NCI-H2029 treated with DMSO at 0.1 percent for 48 hours (cell line): ENCODE results near the gene SAFB.
"Not testable (repeated sequence)": the region's sequence is repeated elsewhere in the genome, so short reads cannot be mapped to it uniquely, and the experiment has no call there.

Source experiments
- DNase-seq: peaks from one replicate; lab custom pipeline; 2025; lab: John Stamatoyannopoulos, UW

The SAFB gene

DNA sequence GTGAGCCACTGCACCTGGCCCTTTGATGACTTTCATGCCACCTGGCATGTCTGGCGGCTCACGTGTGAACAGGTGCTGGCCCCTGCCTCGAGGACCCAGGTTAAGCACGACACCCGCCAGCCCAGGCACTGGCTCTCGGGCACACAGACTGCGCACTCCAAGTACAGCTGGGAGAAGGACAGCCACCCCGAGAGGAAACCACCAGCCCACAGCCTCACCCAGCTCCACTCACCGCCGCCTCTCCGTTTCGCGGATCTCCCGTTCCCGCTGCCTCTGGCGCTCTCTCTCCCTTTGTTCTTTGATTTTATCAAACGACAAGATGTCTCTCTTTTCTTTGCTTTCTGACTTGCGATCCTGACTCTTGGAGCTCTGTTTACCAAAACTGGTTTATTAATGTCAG lies 27.8 kb upstream of the SAFB start:
- no peak for DNase-seq

DNA sequence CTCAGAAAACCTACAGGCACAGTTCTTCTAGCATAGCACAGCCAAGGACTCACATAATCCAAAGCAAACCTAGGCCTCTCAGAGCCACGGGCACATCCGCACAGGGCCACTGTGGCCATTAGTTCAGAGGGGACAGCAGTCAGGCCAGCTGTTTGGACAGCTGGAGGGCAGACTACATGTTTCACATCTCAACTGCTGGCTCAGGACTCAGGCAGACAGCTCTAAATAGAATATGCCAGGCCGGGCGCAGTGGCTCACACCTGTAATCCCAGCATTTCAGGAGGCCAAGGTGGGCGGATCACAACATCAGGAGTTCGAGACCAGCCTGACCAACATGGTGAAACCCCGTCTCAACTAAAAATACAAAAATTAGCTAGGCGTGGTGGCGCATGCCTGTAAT lies 27.1 kb upstream of the SAFB start:
- no peak for DNase-seq

DNA sequence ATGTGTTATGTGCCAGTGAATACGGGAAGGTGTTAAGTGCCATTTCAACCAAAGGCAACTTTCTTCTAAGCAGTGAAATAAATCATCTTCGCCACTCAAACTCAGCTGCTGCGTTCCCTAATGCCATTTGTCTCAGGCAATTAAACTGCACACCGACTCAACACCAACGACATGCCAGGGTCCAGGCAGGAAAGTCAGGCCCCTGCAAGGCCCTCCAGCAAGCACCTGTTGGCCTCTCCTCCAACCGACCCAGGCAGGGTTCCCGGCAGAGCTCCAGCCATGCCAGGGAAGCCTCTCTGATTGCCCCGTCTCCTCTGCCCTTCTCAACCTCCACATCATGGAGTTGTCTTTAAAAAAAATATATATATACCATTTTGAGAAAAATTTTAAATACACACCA lies 22.1 kb upstream of the SAFB start:
- no peak for DNase-seq

DNA sequence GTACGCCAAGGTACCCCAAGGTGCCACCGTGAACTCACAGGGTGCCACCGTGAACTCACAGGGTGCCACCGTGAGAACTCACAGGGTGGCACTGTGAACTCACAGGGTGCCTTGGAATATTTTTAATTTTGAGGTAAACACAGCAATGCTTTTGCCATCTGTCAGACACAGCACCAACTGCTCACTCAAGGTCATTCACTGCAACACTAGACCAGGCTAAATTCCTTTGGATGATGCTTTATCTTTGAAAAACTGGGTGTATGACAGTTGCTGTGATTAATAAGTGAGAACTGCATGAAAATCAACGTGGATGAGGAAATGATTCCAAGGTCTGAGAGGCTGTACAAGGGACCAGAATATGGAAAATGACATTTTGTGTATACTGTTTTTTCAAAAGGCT lies 19.3 kb upstream of the SAFB start:
- no peak for DNase-seq

DNA sequence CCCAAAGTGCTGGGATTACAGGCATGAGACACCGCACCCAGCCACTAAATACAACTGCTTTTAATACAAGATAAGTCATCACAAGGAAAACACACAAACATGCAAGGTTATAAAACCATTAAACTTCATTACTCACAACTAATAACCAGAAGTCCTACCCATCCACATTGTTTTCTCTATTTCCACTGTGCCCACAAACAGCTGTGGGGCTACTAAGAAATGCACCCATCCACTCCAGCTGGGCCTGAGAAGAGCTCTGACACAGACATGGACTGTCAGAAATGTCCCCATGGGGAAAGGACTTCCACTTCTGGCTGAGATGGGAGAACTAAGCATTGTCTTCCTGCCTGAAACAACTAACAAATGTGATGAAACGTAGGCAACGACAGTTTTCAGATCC lies 17.5 kb upstream of the SAFB start:
- DNase-seq, result no peak

DNA sequence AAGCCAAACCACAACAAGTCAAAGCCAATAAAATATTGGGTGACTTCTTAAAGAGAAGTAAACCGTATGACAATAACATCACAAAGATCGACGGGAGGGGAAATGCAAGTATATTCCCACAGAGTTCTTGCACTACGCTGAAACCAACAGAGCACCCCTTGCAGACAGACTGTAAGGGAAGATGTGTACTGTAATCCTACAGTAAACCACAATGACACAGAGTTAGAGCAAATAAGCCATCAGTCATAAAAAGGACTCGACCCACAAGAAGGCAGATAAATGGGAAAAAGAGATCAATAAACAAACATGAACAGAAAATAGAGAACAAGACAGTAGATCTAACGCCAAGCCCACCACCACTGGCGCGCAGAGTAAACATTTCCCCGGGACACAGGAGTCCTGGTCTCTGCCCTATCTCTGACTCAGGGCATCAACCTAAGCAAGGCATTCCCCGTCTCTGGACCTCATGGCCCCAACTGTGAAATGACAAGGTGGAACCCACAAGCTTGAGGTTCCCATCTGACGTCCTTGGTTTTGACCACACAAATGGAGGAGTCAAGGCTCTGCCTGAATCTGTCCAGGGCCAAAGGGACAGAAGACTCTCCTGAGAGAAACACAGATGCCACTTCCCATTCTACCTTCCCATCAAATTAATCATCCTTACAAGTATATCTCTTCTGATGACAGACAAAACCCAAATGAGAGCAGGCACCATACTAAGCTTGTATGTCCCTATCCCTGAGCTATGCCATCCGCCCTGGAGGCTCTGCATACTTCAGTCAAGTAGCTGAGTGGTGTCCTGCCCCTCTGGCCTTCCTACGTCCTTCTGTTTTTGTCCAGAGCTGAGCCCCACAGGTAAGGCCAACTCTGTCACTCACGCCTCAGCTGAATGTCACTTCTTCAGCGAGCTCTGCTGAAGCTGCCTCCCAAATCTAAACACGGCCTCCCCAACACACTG lies 15.3 kb upstream of the SAFB start:
- no peak for DNase-seq

DNA sequence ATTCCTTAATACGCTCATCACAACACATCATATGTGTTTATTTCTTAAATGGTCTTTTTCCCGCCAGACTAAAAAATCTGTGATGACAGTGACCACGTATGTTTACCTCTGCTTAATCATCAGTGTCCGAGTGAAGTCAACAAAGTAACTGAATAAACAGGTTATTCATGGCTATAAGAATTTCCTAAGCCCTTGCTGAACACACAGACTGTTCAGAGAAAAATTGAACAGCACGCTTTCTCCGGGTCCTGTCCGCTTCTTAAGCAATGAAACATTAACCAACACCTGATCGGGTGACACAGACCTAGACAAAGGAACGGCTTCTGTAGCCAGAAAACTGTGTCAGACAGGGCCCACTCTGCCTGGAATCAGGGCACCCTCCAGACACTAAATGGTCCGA lies 14.6 kb upstream of the SAFB start:
- no peak for DNase-seq

DNA sequence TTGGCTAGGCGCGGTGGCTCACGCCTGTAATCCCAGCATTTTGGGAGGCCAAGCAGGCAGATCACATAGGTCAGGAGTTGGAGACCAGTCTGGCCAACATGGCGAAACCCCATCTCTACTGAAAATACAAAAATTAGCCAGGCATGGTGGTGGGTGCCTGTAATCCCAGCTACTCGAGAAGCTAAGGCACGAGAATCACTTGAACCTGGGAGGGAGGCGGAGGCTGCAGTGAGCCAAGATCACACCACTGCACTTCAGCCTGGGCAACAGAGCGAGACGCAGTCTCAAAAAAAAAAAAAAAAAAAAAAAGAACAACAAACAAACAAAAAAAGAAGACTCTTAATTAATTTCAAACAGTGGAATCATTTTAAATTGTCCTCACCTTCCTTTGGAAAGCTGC lies 14.1 kb upstream of the SAFB start:
- DNase-seq, result not testable (repeated sequence)

DNA sequence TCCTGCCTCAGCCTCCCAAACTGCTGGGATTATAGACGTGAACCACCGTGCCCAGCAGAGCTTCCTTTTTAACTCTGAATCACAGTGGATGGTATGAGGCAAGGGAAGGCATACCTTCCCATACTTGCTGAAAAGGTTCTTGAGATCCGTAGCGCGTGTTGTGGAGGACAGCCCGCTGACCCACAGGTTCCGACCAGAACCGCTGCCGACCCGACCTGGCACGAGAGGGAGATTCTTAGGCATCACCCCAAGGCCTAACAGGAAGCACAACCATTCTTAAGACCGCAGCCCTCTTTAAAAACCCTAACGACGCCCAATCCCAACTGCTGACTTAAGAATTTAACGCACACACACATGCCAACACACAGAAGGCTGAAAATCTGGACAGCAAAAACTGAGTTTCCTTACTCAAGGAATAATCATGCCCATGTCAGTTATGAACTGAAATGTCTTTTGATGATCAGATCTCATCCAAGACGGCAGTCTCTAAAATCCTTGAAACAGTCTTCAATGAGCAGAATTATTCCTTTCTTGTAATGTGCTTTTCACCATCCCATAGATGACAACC lies 12.9 kb upstream of the SAFB start:
- DNase-seq, result no peak

DNA sequence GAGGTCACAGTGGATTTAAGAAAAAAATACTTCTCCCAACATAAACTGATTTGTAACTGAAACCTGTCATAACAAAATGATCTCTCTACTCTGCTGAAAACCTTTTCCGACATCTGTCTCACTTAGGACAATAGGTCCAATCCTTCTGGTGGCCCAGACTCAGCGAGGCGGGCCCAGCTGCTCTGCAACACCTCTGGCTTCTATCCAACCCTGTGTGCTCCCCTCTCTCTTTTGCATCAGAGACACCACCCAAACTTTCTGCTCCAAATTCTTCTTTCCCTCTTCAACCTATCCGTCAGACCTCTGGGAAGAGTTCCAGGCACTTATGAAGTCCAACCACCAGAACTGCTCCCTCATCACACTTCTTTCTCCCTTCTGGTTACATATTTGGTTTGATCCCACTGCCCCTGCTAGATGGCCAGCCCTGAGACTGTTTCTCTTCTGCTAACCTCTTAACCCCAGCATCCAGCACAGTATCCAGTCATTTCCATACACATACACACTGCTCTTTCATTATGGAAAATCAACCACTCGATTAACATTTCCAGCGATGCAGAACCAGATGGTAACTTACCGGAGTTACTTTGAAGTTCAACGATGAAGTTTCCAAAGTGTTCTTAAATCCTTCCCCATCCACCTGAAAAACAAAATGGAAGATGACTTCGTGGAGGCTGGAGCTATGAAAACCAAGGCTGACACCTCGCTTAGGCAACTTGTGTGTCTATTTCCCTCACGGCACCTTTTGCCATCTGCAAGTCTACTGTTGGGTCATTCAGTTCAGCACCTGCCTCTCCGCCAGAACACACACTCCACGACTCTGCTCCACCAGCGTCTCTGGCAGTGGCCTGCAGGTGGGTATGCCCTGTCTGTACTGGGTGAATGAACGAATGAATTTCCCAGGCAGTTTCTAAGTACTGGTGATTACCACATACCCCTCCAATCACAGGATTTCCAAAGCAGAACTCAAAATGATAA lies 9.7 kb upstream of the SAFB start:
- no peak for DNase-seq

DNA sequence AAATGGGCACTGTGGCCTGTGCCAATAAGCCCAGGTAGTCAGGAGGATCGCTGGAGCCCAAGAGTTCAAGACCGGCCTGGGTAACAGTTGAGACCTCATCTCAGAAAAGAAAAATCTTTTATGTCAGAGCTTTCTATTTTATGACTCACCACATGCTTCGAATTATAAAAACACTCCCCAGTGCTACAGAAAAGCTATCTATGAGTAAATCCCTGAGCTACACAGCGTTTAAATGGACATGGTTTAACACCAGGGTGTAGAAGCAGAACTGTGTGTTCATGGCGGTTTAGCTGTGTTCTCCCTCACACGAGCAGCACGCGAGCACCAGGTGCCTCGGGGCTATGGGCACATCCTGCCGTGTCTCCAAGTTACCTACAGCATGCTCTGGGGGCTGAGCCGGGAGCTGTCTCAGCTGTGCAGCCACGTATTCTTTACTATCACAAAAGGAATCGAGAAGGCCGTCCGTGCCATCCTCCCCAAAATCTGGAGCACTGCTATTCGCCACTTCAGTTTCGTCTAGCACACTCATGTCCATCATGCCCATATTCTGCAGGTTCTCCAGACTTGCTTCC lies 7.0 kb upstream of the SAFB start:
- DNase-seq, result no peak

DNA sequence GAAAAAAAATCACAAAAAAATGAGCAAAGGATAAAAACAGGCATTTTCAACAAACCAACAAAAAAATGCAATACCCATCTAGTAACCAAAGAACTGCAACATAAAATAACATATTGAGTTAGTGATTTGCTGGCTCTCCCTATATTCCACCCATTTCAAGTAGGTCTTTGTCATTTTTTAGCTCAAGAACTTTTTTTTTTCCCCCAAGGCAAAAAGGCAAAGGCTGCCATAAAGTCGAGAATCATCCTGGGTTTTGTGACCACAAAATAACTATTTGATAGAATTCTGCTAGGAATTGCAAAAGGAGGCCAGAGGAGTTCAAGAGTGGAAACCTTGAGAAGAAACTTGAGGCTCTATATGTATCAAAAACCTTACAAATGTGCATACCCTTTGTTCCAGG lies 5.8 kb upstream of the SAFB start:
- no peak for DNase-seq

DNA sequence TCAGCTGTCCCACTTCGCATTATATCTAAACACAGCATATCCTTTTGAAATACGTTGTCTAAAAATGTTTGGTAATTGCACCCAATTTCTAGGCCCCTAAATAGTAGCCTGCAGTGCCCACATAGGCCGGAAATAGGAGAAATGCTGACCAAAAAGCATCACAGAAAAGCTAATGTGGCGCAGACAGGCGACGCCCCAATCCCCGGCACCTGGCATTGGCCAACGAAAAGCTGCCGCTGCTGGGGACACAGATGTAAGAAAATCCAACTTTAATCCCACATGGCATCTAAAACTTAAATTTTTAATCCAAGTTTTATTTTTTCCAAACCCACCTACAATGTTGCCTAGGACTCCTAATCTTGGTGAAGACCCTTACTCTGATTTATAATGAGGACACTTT lies 4.3 kb upstream of the SAFB start:
- DNase-seq, result no peak

DNA sequence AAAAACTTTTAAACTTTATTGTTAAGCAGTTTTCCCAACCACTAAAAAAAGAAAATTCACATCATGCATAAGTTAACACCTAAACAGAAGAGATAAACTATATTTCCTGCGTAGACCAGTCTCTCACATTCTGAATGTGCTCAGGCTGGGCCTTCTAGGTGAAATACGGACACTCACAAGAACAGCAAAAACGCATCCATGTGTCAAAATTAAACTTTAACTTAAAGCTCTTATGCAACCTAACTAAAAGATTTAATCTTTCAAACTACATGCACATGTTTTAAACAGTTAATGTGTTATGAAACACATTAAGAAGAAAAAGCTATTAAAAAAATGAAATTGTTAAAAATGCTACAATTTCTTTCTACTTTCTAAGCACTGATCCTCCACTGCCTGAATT lies 2.9 kb upstream of the SAFB start:
- DNase-seq, result no peak

DNA sequence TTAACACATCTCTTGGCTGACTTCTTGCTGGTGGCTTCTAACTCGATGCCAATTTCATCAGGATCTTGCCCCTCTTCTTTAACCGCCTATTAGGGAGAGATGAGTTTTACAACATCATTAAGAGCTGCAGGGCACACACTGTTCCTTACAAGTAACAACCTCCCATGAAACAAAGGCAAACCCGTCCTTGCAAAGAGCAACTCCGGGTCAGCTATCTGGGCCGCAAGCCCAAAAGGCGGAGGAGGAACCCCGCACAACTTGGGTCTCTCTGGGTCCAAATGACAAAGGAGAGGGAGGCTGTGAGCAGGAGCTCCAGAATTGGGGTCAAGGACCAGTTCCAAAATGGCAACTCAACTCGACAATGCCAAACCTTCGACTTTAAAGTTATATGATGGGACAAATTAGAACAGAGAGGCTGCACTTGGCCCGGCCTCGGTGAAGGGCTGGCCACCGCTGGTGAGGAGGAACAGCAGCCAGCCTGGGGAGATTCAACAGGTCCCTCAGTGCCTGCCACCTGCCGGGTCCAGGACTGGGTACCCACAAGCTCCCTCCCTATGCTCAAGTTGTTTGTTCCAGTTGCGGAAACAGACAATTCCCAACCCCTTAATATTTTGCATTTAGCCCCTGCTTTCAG lies 1.5 kb upstream of the SAFB start:
- no peak for DNase-seq

DNA sequence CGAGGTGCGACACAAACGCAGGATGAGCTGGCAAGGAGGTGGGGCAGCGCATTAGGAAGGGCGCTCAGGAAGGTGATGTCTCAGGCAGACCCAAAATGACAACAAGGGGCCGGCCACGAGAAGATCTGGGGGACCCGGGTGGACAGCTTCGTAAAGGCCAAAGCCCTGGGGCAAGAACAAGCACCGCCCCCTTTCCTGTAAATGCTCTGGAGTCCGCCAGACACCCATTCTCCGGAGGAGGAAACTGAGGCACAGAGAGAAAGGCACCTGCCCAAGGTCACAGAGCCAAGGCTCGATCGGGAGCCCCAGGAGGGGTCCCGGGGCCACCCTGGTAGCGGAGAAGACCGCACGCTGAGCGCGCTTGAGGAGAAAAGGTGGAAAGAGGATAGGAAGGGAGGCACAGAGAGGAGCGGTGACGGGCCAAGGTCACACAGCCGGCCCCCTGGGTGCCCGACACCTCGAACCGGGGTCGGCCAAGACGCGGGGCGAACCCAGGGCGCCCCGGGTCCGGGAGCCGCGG lies 878 bp upstream of the SAFB start:
- DNase-seq, result no peak

DNA sequence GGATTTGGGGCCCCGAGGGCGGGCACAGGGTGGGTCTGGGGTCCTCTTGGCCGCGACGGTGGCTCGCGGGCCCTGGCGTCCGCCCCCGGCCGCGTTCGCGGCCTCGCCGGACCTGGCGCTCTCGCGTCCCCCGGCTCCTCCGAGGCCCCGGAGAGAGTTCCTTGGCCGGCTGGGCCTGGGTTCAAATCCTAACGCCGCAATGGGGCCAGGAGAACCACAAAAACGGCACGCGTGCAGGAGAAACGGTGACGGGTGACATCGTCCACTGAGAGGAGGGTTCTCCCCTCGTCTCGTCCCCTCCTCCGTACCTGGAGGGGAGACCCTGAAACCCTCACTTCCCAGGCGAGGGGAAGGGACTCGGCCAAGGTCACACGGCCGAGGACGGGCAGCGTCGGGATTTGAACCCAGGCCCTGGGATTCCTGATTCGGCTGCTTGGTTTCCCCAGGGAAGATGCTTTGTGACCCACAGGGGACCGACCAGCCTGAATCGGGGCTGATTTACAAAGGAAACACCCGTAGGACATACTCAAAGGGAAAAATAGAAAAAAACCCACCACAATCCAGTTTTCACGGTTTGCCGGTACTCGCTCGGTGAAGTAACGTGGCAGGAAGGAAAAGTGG lies 624 bp downstream of the SAFB start:
- DNase-seq, result no peak

DNA sequence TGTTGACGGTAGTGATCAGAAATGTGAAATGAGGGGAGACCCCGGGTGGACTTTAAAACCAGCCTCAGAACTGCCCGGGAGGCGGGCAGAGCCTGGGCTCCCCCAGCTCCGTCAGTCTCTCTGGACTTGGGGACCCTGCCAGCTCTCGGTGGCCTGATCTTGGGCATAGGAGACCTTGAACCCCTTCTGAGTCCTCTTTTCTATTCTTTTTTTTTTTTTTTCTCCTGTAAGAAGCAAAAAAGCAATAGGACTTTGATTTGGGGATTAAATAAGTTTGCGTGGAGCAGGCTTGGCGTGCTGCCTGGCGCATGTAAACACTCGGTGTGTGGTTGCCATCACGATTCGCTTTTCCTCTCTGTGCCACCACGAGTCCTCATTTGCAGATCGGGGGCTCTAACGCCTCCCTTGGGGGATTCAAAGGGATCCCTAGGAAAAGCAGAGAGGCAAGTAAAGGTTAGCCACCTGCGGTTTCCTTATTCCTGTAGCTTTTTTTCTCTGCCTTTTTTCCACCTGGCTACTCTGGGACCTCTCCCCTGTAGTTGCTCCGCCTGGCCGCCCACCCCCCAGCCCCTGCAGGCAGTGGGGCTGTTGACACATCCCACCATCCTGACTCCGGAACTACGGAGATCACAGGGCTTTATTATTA lies 1.3 kb downstream of the SAFB start:
- no peak for DNase-seq

DNA sequence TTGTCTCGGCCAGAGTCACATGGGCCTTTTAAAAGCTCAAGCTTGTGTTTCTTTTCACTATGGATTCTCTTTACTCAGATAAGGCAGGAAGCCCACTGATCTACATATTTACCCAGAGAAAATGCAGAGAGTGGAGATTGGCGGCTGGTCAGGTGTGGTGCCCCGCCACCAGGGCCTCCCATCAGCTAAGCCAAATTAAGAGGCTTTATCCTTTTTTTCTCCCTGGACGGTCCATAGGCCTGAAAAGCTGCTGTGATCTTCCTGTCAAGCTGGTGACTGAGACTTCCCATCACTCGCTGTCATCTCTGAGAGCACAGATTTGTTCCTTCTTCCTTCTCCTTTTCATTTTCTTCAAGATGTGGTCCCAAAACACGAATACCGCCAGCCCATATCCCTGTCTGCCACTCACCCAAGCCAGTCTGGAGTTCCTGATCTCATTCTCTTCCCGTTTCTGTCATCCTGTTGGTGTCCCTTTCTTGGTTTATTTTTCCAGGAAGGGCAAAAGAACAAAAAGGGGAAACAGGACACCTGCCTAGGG lies 1.9 kb downstream of the SAFB start:
- no peak for DNase-seq

DNA sequence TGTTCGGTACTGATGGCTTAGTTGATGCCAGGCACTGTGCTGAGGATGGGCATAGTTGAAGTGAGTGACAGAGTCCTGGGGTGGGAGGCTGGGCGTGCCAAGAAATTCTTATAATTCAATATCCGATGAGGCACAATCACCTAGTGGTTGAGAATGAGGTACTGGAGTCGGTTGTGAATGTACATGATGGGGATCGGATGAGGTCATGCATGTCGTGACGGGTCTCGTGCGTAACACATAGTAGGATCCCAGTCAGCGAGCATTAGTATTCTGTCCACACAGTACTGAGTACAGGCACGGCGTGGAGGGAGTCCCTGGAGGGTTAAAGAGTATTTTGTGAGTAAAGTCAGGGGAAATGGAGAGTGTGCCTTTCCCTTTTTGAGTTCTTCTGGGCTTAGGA lies 2.8 kb downstream of the SAFB start:
- no peak for DNase-seq
